Measurements from ENCODE around the gene FRMD3.

FRMD3 gene

DNA sequence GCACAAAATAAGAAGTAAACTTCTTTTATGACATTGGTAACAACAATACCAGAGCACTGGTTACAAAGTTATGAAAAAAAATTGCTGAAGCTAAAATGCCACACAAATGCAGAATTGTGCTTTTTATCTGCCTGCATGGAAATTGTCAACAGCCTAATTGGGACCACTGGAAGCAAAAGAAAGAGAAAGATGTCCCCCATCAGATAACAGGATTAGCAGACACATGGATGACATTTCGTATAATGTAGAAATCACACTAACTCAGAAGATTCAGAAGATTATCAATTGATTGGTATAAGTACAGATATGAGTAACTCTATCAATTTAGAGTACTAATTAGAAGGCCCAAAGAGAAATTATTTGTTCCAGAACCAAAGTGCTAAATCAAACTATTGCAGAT, 19.1 kb upstream of the FRMD3 start:
- no peaks in the 10 kb centered on the region for H3K36me3 ChIP-seq (ENCODE audit: control insufficient read depth, insufficient read depth, low read length)
- H3K27me3 ChIP-seq (ENCODE audit: control insufficient read depth, insufficient read depth, low read length): no peaks in the 10 kb centered on the region
- H3K4me3 ChIP-seq (ENCODE audit: low read depth, low read length): no peak overlapping the region
- no peaks in the 10 kb centered on the region for H3K4me1 ChIP-seq (ENCODE audit: control insufficient read depth, insufficient read depth, low read length)
- H3K27ac ChIP-seq (ENCODE audit: low read depth, low read length): no peak overlapping the region
- H3K9ac ChIP-seq (ENCODE audit: low read depth, low read length): no peak overlapping the region
- H3K9me3 ChIP-seq (ENCODE audit: control insufficient read depth, insufficient read depth, low read length): no peaks in the 10 kb centered on the region

DNA sequence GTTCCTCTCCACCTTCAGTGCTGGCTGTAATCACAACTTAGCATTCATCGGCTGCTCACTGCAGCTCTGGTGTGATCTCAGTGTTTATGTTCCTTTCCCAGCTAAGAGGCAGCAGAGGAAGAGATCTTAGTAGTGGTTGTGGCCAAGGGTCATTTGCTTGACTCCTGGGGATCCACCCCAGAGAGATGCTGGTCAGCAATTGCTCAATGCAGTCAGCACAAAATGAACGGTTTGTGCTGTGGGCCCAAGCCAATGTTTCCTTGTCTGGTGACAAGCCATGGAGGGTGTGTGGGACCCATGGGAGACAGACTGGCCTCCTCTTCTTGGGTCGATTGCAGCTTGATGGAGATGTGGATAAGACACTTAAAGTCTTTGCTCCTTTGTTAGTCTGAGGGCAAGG, 16.1 kb upstream of the FRMD3 start:
- H3K9ac ChIP-seq (ENCODE audit: low read depth, low read length): no peak overlapping the region
- H3K4me3 ChIP-seq (ENCODE audit: low read depth, low read length): no peak overlapping the region
- H3K4me1 ChIP-seq (ENCODE audit: control insufficient read depth, insufficient read depth, low read length): no peaks in the 10 kb centered on the region
- H3K9me3 ChIP-seq (ENCODE audit: control insufficient read depth, insufficient read depth, low read length): no peaks in the 10 kb centered on the region
- no peak overlapping the region for H3K27ac ChIP-seq (ENCODE audit: low read depth, low read length)
- no peaks in the 10 kb centered on the region for H3K36me3 ChIP-seq (ENCODE audit: control insufficient read depth, insufficient read depth, low read length)
- H3K27me3 ChIP-seq (ENCODE audit: control insufficient read depth, insufficient read depth, low read length): no peaks in the 10 kb centered on the region

DNA sequence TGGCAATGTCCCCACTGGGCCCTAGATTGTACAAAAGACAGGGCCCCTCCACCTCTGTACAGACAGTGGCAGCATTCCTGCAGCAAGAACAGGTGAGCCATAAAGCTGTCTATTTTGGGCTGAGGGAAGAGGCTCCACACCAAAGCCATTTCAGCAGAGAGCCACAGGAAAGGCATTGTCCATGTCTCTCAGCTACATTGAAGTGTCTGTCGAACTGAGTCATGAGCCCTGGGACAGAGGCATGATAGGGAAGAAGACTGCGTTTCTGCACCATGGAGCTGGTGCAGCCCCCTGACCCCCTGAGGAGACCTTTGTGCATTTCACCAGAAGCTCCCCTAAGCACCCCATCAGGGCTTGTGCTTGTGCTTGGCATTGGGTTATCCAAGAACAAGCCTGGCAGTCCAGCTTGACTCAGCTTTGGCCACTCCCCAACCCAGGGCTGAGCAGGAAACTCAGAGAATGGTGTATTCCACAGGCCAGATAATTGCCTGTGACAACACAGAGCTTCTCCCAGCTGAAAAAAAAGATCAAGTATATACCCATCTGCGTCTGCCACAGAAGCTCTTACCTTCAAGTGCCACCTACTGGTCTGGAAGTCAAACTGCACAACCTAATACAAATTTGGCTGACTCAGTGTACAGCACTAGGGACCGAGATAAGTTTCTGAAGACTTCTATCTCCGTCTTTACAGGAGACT, 5.9 kb upstream of the FRMD3 start:
- Histone ChIP-seq H3K27me3 (ENCODE audit: control insufficient read depth, insufficient read depth, low read length) (peaks cover 28% of the 10 kb centered on the region), H3K4me1 (ENCODE audit: control insufficient read depth, insufficient read depth, low read length) (0 out of 2 replicates have a peak, but pooled peaks cover under 1% of the 10 kb centered on the region), H3K9ac (ENCODE audit: low read depth, low read length) (no peak overlapping the region), H3K9me3 (ENCODE audit: control insufficient read depth, insufficient read depth, low read length) (no peaks in the 10 kb centered on the region), H3K4me3 (ENCODE audit: low read depth, low read length) (no peak overlapping the region), H3K27ac (ENCODE audit: low read depth, low read length) (no peak overlapping the region), H3K36me3 (ENCODE audit: control insufficient read depth, insufficient read depth, low read length) (no peaks in the 10 kb centered on the region)

DNA sequence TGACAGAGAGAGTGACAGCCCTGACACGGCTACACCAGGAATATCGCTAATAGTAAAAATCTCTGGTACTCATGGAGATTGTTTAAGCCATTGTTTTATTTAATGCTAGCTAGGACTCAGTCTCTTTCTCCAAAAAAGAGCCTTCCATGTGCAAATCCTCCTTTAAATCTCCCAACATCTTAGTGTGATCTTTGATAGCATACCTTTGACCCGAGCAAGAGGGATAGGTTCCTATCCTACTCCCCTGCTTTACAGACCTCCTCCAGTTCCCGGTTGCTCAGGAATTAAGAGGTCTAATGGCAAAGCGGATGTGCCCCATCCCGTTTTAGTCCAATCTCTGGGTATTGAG, 663 bp upstream of the FRMD3 start:
- H3K36me3 ChIP-seq (ENCODE audit: control insufficient read depth, insufficient read depth, low read length): no peaks in the 10 kb centered on the region
- peak overlapping the region; percentile 75 for H3K4me3 ChIP-seq (ENCODE audit: low read depth, low read length)
- no peak overlapping the region for H3K27ac ChIP-seq (ENCODE audit: low read depth, low read length)
- no peak overlapping the region for H3K9ac ChIP-seq (ENCODE audit: low read depth, low read length)
- H3K4me1 ChIP-seq (ENCODE audit: control insufficient read depth, insufficient read depth, low read length): peaks cover 5% of the 10 kb centered on the region; the same call in 1 of the 2 replicates
- H3K27me3 ChIP-seq (ENCODE audit: control insufficient read depth, insufficient read depth, low read length): peaks cover 60% of the 10 kb centered on the region
- no peaks in the 10 kb centered on the region for H3K9me3 ChIP-seq (ENCODE audit: control insufficient read depth, insufficient read depth, low read length)

DNA sequence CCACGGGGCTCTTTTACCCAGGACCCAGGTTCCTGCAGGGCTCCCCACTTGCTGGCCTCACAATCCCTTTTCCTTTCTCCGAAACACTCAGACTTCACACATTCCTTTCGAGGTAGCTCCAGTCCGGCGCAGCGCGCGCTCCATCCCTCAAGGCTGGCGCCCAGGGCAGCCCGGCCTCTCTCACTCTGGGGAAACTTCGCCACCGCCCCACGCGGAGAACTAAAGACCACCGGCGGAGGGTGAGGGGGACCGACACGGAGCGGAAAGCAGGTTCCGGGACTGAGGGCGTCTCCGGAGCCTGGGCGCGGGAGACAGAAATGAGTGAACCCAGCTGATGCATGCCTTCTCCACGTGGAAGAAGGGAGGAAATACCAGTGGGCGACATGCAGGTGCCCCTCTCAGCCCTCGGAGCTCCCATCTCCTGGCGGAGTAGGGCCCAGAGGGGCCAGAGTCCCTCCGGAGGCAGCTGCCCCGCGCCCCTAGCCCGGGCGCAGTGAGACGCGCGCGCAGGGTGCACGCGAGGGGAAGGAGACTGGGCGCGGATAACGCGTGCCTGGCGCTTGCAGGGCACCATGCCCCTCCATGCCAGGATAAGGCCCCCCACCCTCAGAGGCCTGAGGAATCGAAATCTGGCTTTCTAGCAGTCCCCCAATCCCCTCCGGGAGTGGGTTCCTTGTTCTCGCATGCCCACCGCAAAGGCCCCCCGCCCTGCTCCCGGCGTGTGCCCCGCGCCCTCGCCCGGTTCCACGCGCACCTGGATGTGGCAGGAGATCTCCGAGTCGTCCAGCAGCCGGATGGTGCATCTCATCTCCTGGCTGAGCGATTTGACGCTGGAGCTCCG, 650 bp downstream of the FRMD3 start:
- Histone ChIP-seq H3K4me1 (ENCODE audit: control insufficient read depth, insufficient read depth, low read length) (peaks cover 5% of the 10 kb centered on the region; the same call in 1 of the 2 replicates), H3K9ac (ENCODE audit: low read depth, low read length) (no peak overlapping the region), H3K27ac (ENCODE audit: low read depth, low read length) (no peak overlapping the region), H3K9me3 (ENCODE audit: control insufficient read depth, insufficient read depth, low read length) (no peaks in the 10 kb centered on the region), H3K27me3 (ENCODE audit: control insufficient read depth, insufficient read depth, low read length) (peaks cover 60% of the 10 kb centered on the region), H3K4me3 (ENCODE audit: low read depth, low read length) (peak overlapping the region; percentile 75), H3K36me3 (ENCODE audit: control insufficient read depth, insufficient read depth, low read length) (no peaks in the 10 kb centered on the region)

DNA sequence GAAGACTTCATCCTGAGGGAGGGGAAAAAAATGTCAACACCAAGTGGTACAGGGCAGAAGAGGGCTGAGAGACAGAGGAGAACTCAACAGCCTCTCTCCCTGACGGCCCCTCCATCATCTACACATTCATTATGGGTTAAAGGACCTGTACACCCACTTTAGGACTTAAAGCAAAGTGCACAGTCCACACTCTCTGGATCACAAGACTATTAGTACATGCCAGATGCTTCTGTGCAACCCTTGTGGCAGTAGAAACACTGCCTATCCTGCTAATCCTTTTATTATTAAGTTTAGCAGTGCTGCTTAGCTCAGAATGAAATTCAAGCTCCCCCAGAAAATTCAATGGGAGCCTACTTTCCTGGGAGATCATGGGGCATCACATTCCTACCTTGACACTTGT, 1.9 kb downstream of the FRMD3 start:
- H3K4me1 ChIP-seq (ENCODE audit: control insufficient read depth, insufficient read depth, low read length): peaks cover 5% of the 10 kb centered on the region; the same call in 1 of the 2 replicates
- H3K27ac ChIP-seq (ENCODE audit: low read depth, low read length): no peak overlapping the region
- no peak overlapping the region for H3K9ac ChIP-seq (ENCODE audit: low read depth, low read length)
- H3K36me3 ChIP-seq (ENCODE audit: control insufficient read depth, insufficient read depth, low read length): no peaks in the 10 kb centered on the region
- no peak overlapping the region for H3K4me3 ChIP-seq (ENCODE audit: low read depth, low read length)
- no peaks in the 10 kb centered on the region for H3K9me3 ChIP-seq (ENCODE audit: control insufficient read depth, insufficient read depth, low read length)
- H3K27me3 ChIP-seq (ENCODE audit: control insufficient read depth, insufficient read depth, low read length): peaks cover 55% of the 10 kb centered on the region

DNA sequence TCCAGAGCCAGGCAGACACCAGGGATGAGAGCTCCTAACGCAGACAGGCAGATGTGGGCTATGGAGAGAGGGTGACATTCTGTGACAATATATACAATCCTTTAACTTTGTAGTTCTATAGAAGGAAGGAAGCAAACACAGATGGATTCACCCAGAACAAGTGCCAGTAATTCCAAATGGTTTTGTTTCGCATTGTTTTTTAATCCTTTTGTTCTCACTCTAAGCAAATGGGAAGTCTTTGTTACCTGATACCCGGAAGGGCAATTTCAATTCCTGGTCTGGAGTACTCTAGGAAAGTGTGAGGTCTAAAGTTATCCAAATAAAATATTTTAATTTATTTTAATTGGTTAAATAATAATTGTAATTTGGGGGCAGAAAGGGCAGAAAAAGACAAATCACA, 2.5 kb downstream of the FRMD3 start:
- Histone ChIP-seq H3K4me3 (ENCODE audit: low read depth, low read length) (no peak overlapping the region), H3K4me1 (ENCODE audit: control insufficient read depth, insufficient read depth, low read length) (peaks cover 5% of the 10 kb centered on the region; the same call in 1 of the 2 replicates), H3K9me3 (ENCODE audit: control insufficient read depth, insufficient read depth, low read length) (no peaks in the 10 kb centered on the region), H3K27ac (ENCODE audit: low read depth, low read length) (no peak overlapping the region), H3K27me3 (ENCODE audit: control insufficient read depth, insufficient read depth, low read length) (peaks cover 49% of the 10 kb centered on the region), H3K36me3 (ENCODE audit: control insufficient read depth, insufficient read depth, low read length) (no peaks in the 10 kb centered on the region), H3K9ac (ENCODE audit: low read depth, low read length) (no peak overlapping the region)

DNA sequence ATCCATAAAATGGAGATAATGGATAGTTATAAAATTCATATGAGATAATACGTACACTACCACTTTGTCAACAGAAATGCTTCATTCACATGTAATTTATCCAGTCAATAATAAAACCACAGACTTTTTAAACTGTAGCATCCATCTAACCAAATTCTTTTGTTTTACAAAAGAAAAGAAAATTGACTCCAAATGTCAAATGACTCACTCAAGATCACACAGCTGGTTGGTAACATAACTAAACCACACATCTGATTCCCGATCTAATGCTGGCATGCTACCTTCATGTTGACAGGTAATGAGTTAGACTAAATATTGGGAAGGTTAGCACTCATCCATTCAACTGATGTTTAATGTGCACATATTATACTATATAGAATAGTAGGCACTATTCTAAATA, 4.9 kb downstream of the FRMD3 start:
- peaks cover 24% of the 10 kb centered on the region for H3K27me3 ChIP-seq (ENCODE audit: control insufficient read depth, insufficient read depth, low read length)
- H3K4me1 ChIP-seq (ENCODE audit: control insufficient read depth, insufficient read depth, low read length): no peaks in the 10 kb centered on the region
- H3K9me3 ChIP-seq (ENCODE audit: control insufficient read depth, insufficient read depth, low read length): peaks cover 4% of the 10 kb centered on the region; the same call in 1 of the 2 replicates
- H3K36me3 ChIP-seq (ENCODE audit: control insufficient read depth, insufficient read depth, low read length): no peaks in the 10 kb centered on the region
- H3K4me3 ChIP-seq (ENCODE audit: low read depth, low read length): no peak overlapping the region
- H3K9ac ChIP-seq (ENCODE audit: low read depth, low read length): no peak overlapping the region
- H3K27ac ChIP-seq (ENCODE audit: low read depth, low read length): no peak overlapping the region

DNA sequence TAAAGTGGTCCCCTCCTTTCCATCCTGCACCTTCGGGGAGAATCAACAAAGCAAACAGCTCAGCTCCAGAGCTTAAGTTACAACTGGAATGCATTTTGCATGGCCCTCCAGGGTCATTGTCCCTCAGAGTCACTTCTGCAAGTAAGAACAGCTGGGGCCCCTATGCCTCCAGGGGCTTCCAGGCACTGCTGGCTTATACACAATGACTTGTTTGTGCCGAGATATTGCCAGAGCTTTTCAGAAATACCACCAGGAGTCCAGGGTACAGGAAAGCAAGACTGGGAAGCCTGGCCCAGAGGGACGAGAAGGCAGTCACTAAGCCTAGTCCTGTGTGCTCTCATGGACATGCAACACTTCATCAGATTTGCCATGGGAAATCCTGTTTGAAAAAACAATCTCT, 11.3 kb downstream of the FRMD3 start:
- H3K27ac ChIP-seq (ENCODE audit: low read depth, low read length): peak overlapping the region; percentile 34
- no peaks in the 10 kb centered on the region for H3K36me3 ChIP-seq (ENCODE audit: control insufficient read depth, insufficient read depth, low read length)
- H3K4me3 ChIP-seq (ENCODE audit: low read depth, low read length): no peak overlapping the region
- no peak overlapping the region for H3K9ac ChIP-seq (ENCODE audit: low read depth, low read length)
- peaks cover 4% of the 10 kb centered on the region; the same call in 1 of the 2 replicates for H3K9me3 ChIP-seq (ENCODE audit: control insufficient read depth, insufficient read depth, low read length)
- peaks cover 10% of the 10 kb centered on the region; the same call in 1 of the 2 replicates for H3K4me1 ChIP-seq (ENCODE audit: control insufficient read depth, insufficient read depth, low read length)
- no peaks in the 10 kb centered on the region for H3K27me3 ChIP-seq (ENCODE audit: control insufficient read depth, insufficient read depth, low read length)

DNA sequence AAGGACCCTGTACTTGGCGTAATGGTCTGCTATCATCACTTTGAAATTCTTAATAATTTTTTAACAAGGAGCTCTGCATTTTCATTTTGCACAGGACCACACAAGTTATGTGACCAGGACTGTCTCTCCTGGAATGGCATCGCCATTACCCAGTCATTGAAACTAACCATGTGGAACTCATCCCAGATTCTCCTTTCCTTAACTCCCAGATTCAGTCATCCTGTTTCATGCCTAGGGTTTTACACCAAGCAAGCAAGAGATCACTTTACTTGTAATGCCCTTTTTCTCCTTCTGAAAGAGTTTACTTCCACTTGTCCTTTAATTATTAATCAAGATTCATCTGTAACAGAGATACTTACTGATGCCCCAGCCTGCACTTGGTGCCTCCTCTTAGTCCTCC, 12.0 kb downstream of the FRMD3 start:
- Histone ChIP-seq H3K4me1 (ENCODE audit: control insufficient read depth, insufficient read depth, low read length) (peaks cover 10% of the 10 kb centered on the region; the same call in 1 of the 2 replicates), H3K36me3 (ENCODE audit: control insufficient read depth, insufficient read depth, low read length) (no peaks in the 10 kb centered on the region), H3K27me3 (ENCODE audit: control insufficient read depth, insufficient read depth, low read length) (no peaks in the 10 kb centered on the region), H3K4me3 (ENCODE audit: low read depth, low read length) (no peak overlapping the region), H3K9me3 (ENCODE audit: control insufficient read depth, insufficient read depth, low read length) (peaks cover 4% of the 10 kb centered on the region; the same call in 1 of the 2 replicates), H3K9ac (ENCODE audit: low read depth, low read length) (no peak overlapping the region), H3K27ac (ENCODE audit: low read depth, low read length) (no peak overlapping the region)

DNA sequence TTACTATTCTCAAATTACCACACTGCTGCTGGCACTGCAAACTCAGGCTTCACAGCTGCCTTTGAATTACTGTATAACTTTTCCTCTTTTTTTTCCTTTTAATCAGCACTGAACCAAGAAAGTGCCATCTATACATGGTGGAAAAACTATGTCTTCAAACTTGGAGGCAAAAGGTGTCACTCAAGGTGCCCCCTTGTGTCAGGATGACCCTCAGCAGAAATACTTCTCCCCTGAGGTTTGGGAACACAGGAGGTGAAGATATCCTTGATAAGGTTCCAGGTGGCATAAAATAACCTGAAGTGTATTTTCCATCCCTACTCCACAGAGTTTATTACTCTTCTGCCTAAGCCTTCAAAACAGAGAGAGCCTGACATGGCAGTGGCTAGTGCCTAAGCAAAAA, 14.5 kb downstream of the FRMD3 start:
- Histone ChIP-seq H3K4me3 (ENCODE audit: low read depth, low read length) (no peak overlapping the region), H3K9ac (ENCODE audit: low read depth, low read length) (no peak overlapping the region), H3K4me1 (ENCODE audit: control insufficient read depth, insufficient read depth, low read length) (peaks cover 10% of the 10 kb centered on the region; the same call in 1 of the 2 replicates), H3K36me3 (ENCODE audit: control insufficient read depth, insufficient read depth, low read length) (no peaks in the 10 kb centered on the region), H3K27ac (ENCODE audit: low read depth, low read length) (no peak overlapping the region), H3K9me3 (ENCODE audit: control insufficient read depth, insufficient read depth, low read length) (no peaks in the 10 kb centered on the region), H3K27me3 (ENCODE audit: control insufficient read depth, insufficient read depth, low read length) (no peaks in the 10 kb centered on the region)
